ENCODE measurements around the gene RAB7B. TPM values are rescaled to one million over a fixed set of nuclear protein-coding genes. Genes with fewer than 3 reads are reported as not detected.
A peak's percentile ranks its signal among the peaks of the same experiment; 100 is the strongest.

Gene RAB7B
- total RNA-seq, 1 donor from 2014 or later, result 5.1 TPM

- intact Hi-C loops (cut with DNase I), result loop anchor here (5.0 kb wide), 2 partner anchors 57 to 187 kb away; no protein-coding TSS in a partner anchor
- ATAC-seq (no peak), DNase-seq (ENCODE audit: low spot score) (no peak)
These were observed 23.9 kb downstream of the RAB7B start for GRCh38 chr1:205979301-205979700.

- DNase-seq (ENCODE audit: low spot score), result no peak
- no peak for ATAC-seq
- intact Hi-C loops (cut with DNase I), result loop anchor here (5.0 kb wide), 2 partner anchors 56 to 186 kb away; no protein-coding TSS in a partner anchor
These were observed 24.5 kb downstream of the RAB7B start for GRCh38 chr1:205978676-205979075.

GRCh38 chr1:205977402-205978014 is 25.7 kb downstream of the RAB7B start:
- ATAC-seq, result peak; percentile 79
- intact Hi-C loops (cut with DNase I), result loop anchor here (5.0 kb wide), 2 partner anchors 55 to 185 kb away; no protein-coding TSS in a partner anchor
- DNase-seq (ENCODE audit: low spot score), result peak; percentile 88

GRCh38 chr1:205976708-205977401 is 26.3 kb downstream of the RAB7B start:
- DNase-seq (ENCODE audit: low spot score) (no peak), ATAC-seq (peak; percentile 10)
- intact Hi-C loops (cut with DNase I), result loop anchor here (5.0 kb wide), 2 partner anchors 55 to 185 kb away; no protein-coding TSS in a partner anchor

- ATAC-seq, result no peak
These were observed 27.2 kb downstream of the RAB7B start for GRCh38 chr1:205976036-205976435.

GRCh38 chr1:205975387-205975998 is 27.7 kb downstream of the RAB7B start:
- ATAC-seq (no peak), DNase-seq (ENCODE audit: low spot score) (no peak)
- intact Hi-C loops (cut with DNase I), result loop anchor here (5.0 kb wide), 2 partner anchors 53 to 183 kb away; no protein-coding TSS in a partner anchor

More at GRCh38 chr1:205976036-205976435, 27.2 kb downstream of the RAB7B start:
- DNase-seq (ENCODE audit: low spot score), result no peak
- intact Hi-C loops (cut with DNase I), result loop anchor here (5.0 kb wide), 2 partner anchors 54 to 184 kb away; no protein-coding TSS in a partner anchor

DNA sequence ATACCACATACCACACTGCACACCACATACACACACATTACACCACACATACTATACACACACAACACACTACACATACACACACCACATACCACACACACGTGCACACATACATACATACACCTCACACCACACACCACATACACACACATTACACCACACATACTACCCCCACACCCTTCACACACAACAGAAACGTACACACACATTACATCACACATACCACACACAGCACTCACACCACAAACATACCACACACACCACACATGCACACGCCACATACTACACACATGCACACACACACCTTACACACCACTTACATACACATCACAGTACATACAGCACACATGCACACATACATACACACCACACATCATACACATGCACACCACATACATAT is 28.5 kb downstream of the RAB7B start:
- intact Hi-C loops (cut with DNase I), result loop anchor here (5.0 kb wide), 2 partner anchors 52 to 182 kb away; no protein-coding TSS in a partner anchor
- no peak for ATAC-seq
- no peak for DNase-seq (ENCODE audit: low spot score)

- intact Hi-C loops (cut with DNase I), result no loop called here
- ATAC-seq (no peak), DNase-seq (ENCODE audit: low spot score) (no peak)
These were observed 29.6 kb downstream of the RAB7B start for GRCh38 chr1:205973377-205974232.

- ATAC-seq (no peak), DNase-seq (ENCODE audit: low spot score) (no peak)
- intact Hi-C loops (cut with DNase I), result no loop called here
These were observed 30.6 kb downstream of the RAB7B start for GRCh38 chr1:205972491-205973168.

GRCh38 chr1:205972081-205972480 is 31.1 kb downstream of the RAB7B start:
- ATAC-seq (no peak), DNase-seq (ENCODE audit: low spot score) (no peak)
- intact Hi-C loops (cut with DNase I), result no loop called here

GRCh38 chr1:205971082-205971481 is 32.1 kb downstream of the RAB7B start:
- no peak for DNase-seq (ENCODE audit: low spot score)

GRCh38 chr1:205970486-205970885 is 32.7 kb downstream of the RAB7B start:
- DNase-seq (ENCODE audit: low spot score), result no peak
- ATAC-seq, result no peak
- intact Hi-C loops (cut with DNase I), result no loop called here

More at GRCh38 chr1:205971082-205971481, 32.1 kb downstream of the RAB7B start:
- no peak for ATAC-seq
- intact Hi-C loops (cut with DNase I), result no loop called here

DNA sequence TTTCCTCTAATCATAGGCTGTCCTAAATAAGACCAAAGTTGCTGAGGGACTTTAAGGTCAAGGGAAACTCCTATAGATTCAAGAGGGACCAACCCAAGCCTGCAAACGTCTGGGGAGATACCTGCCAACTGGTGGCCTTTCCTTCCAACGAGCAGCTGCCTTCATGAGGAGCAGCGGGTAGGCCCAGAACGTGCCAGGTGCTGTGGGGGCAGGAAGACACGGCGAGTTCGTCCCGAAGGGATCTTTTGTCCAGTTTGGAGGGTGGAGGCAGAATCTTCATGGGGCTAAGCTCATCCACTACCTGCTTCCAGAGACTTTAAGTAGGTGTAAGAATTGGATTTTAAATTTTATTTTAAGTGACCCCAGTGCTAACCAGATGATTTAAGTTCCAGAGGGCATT is 34.0 kb downstream of the RAB7B start:
- intact Hi-C loops (cut with DNase I), result no loop called here
- ATAC-seq, result no peak
- no peak for DNase-seq (ENCODE audit: low spot score)

DNA sequence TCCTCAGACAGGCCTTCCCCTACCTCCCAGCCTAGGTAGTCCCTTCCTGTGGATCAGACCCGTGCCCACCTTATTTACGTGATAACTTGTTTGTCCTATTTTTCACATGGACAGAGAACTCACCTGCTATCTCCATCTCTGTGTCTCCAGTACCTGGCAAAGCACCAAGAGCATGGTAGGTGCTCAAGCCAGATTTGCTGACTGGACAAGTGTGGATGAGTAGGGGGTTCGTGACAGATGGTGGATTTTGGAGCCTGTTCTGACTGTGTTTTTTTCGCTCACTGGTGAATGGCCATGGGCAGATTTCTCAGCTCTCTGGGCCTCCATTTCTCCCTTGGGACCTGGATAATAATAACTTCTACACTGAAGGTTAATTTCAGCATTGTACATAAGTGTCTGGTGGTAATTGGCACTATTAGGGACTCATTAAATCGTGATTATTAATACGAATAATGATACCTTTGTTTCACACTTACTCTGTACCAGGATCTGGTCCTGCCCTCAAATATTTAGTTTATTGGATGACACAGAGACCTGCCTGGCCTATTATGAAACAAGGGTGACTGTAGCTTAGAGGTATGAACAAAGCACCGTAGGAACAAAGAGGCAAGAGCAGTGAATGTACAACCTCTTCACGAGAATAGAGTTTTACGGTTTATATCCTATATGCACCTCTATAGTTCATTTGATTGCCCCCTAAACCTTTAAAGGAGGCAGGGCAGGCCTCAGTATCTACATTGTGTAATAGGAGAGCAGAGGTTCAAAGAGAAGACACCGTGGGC is 35.5 kb downstream of the RAB7B start:
- DNase-seq (ENCODE audit: low spot score), result no peak
- intact Hi-C loops (cut with DNase I), result no loop called here
- no peak for ATAC-seq

GRCh38 chr1:205965036-205965884 is 37.9 kb downstream of the RAB7B start:
- intact Hi-C loops (cut with DNase I), result no loop called here
- DNase-seq (ENCODE audit: low spot score), result no peak
- ATAC-seq, result no peak

DNA sequence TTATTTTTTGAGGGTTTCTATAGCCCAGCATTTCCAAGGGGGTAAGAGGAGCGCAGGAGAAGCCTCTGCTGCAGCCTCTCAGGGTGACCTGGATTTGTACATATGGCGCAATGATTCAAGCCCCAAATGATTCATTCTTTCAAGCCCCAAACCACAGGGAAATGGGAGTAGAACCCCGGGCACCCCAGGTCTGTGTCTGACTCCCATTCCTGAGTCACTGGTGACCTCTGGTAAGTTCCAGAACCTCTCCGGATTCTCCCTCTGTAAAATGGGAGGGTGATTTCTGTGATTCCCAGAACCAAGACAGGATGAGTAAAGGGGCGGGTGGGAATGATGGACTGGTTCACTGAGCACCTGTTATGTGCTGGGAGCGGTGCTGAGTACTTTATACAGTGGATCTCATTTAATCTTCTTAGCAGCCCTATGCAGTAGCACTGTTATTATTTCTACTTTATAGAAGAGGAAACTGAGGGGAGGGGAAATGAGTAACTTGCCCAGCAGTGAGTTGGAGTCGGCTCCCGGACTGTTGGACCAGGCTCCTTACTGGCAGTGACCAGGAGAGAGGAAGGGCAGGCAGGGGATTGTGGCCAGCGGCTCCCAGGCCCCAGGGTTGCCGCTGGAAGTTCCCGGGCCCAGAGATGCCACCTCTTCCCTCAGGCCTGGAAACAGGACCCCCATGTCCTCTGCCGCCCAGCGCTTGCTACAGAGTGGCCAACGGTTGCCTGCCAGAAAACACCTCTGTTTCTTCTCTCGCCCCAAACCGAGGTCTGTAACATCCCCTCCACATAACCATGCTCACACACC is 39.6 kb downstream of the RAB7B start:
- ATAC-seq, result no peak
- intact Hi-C loops (cut with DNase I), result no loop called here
- no peak for DNase-seq (ENCODE audit: low spot score)

Measured in sciatic nerve (tissue), 2 donors.